Caco-2 (cell line): ENCODE data around the gene FOXA1. TPM values are rescaled to one million over a fixed set of nuclear protein-coding genes. Genes with fewer than 3 reads are reported as not detected.

Source experiments
- BruUV-seq: library from RNA; stranded (reverse); fragments of 400-500 nt; replicated peaks from 2 replicates; lab custom pipeline; 2021; lab: Mats Ljungman, UMichigan
- CTCF ChIA-PET: fragments of 300-600 bp; sonication (Branson Sonifier 250); formaldehyde crosslinking; loops from one replicate; lab custom pipeline; 2022; ENCODE audit warnings: antibody characterized with exemption; lab: Charles Lee
- POLR2A ChIA-PET: fragments of 300-600 bp; sonication (Branson Sonifier 250); formaldehyde crosslinking; loops from one replicate; lab custom pipeline; 2022; ENCODE audit warnings: antibody characterized with exemption; lab: Charles Lee
- DNase-seq, 2 experiments: peaks; one replicate each; pipeline versions ENCODE4 v3.0.0 to v3.0.0-alpha.2; 2020 to 2022
- H3K27me3 ChIP-seq: replicated peaks from 2 replicates; pipeline ENCODE4 v1.6.0; 2011; ENCODE audit warnings: low read length; ENCODE audit not compliant: control insufficient read depth, insufficient read depth
- H3K36me3 ChIP-seq: 2 replicates; pipeline ENCODE4 v1.5.1; 2011; ENCODE audit warnings: low read length; ENCODE audit not compliant: control insufficient read depth, insufficient read depth
- H3K4me1 ChIP-seq: fragments of 250-450 bp; sonication (Bioruptor Pico); 2 replicates; pipeline ENCODE4 v1.5.1; 2020; ENCODE audit warnings: mild to moderate bottlenecking
- H3K4me3 ChIP-seq: 2 replicates; pipeline ENCODE4 v1.5.1; 2011; ENCODE audit warnings: low read depth, mild to moderate bottlenecking, control low read depth, low read length
- H3K9me3 ChIP-seq: fragments of 250-450 bp; sonication (Bioruptor Pico); 2 replicates; pipeline ENCODE4 v1.5.1; 2020; ENCODE audit warnings: mild to moderate bottlenecking, moderate library complexity
- H3K27ac Mint-ChIP-seq: one replicate; pipeline ENCODE4 v1.8.0; 2022; ENCODE audit warnings: mixed read lengths; ENCODE audit not compliant: unreplicated experiment
- H3K27me3 Mint-ChIP-seq: one replicate; pipeline ENCODE4 v1.8.0; 2022; ENCODE audit warnings: mixed read lengths; ENCODE audit not compliant: insufficient read depth, unreplicated experiment
- H3K36me3 Mint-ChIP-seq: one replicate; pipeline ENCODE4 v1.8.0; 2022; ENCODE audit warnings: mild to moderate bottlenecking, mixed read lengths; ENCODE audit not compliant: insufficient read depth, unreplicated experiment
- H3K4me1 Mint-ChIP-seq: one replicate; pipeline ENCODE4 v1.8.0; 2022; ENCODE audit warnings: low read depth, mixed read lengths; ENCODE audit not compliant: unreplicated experiment
- H3K4me3 Mint-ChIP-seq: one replicate; pipeline ENCODE4 v1.8.0; 2022; ENCODE audit warnings: mild to moderate bottlenecking, moderate library complexity, mixed read lengths; ENCODE audit not compliant: unreplicated experiment
- H3K9me3 Mint-ChIP-seq: one replicate; pipeline ENCODE4 v1.8.0; 2022; ENCODE audit warnings: mixed read lengths; ENCODE audit not compliant: unreplicated experiment
- CTCF ChIP-seq, 2 experiments: fragments of 200-600 bp in 1 of 2; IDR thresholded peaks; 1 replicate in 1 of 2; 2 replicates in 1 of 2; pipeline versions ENCODE4 v1.5.1 to v1.8.0; 2011 to 2022; ENCODE audit warnings: antibody characterized with exemption in 1 of 2, control low read depth in 1 of 2, inconsistent platforms in 1 of 2, low read depth in 1 of 2, low read length in 1 of 2, mild to moderate bottlenecking in 1 of 2, moderate library complexity in 1 of 2; ENCODE audit not compliant: insufficient read depth in 1 of 2, severe bottlenecking in 1 of 2, unreplicated experiment in 1 of 2
- intact Hi-C: fragments of 100-400 bp; cut with micrococcal nuclease; formaldehyde crosslinking; loops from one replicate; pipeline ENCODE4 v1.10.0; 2022; ENCODE audit not compliant: unreplicated experiment
- total RNA-seq: library from RNA; stranded (reverse); gene quantifications from 2 replicates; pipeline ENCODE4 v1.2.3, GENCODE V29; 2022

The FOXA1 gene
- total RNA-seq, 1 experiment from 2014 or later: 271 TPM

GRCh38 chr14:37553935-37554550 is 41.0 kb downstream of the FOXA1 start:
- no peaks in the 10 kb centered on the region for H3K4me1 Mint-ChIP-seq
- H3K36me3 Mint-ChIP-seq: peaks cover 48% of the 10 kb centered on the region
- no peak for DNase-seq
- H3K27ac Mint-ChIP-seq: no peak overlapping the region
- no TSS peak for BruUV-seq
- Histone ChIP-seq H3K4me1 (peaks cover 12% of the 10 kb centered on the region), H3K27me3 (no peaks in the 10 kb centered on the region), H3K36me3 (no peaks in the 10 kb centered on the region), H3K4me3 (no peak overlapping the region), H3K9me3 (peaks cover 32% of the 10 kb centered on the region)
- H3K27me3 Mint-ChIP-seq: no peaks in the 10 kb centered on the region
- ChIA-PET CTCF (no interaction called here), POLR2A (no interaction called here)
- H3K9me3 Mint-ChIP-seq: peaks cover 43% of the 10 kb centered on the region
- intact Hi-C loops: no loop called here
- no peak for TF ChIP-seq CTCF (IDR thresholded peaks at IDR 0.05; ENCODE audit: insufficient read depth in 1 of 2, low read depth in 1 of 2, low read length in 1 of 2, severe bottlenecking in 1 of 2, unreplicated experiment in 1 of 2)
- no peak overlapping the region for H3K4me3 Mint-ChIP-seq

DNA sequence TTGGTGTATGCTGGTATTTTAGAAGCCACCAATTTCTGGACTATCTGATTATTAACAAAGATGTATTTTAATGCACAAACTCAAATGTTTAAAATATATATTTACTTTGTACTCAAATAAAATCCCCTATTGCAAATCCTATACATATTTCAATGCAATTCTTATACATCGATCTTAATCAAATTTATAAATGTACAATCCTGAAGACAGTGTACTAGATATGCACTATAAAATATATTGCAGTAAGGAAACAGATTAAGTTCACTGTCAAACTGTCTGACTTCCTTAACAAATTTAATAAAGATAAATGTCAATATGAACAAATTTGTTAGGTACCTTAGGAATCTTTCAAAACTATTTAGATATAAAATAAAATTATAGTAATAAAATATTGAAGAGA is 43.9 kb downstream of the FOXA1 start:
- Mint-ChIP-seq H3K27me3 (no peaks in the 10 kb centered on the region), H3K27ac (no peak overlapping the region), H3K9me3 (peaks cover 23% of the 10 kb centered on the region), H3K36me3 (peaks cover 21% of the 10 kb centered on the region), H3K4me3 (no peak overlapping the region), H3K4me1 (peaks cover 10% of the 10 kb centered on the region)
- H3K4me1 ChIP-seq: peaks cover 29% of the 10 kb centered on the region
- peaks cover 23% of the 10 kb centered on the region for H3K9me3 ChIP-seq
- no peak for DNase-seq
- no peak for TF ChIP-seq CTCF (IDR thresholded peaks at IDR 0.05; ENCODE audit: insufficient read depth in 1 of 2, low read depth in 1 of 2, low read length in 1 of 2, severe bottlenecking in 1 of 2, unreplicated experiment in 1 of 2)
- no peak overlapping the region for H3K4me3 ChIP-seq
- H3K36me3 ChIP-seq: no peaks in the 10 kb centered on the region
- intact Hi-C loops: no loop called here
- H3K27me3 ChIP-seq: no peaks in the 10 kb centered on the region
- BruUV-seq: no TSS peak
- CTCF ChIA-PET: no interaction called here
- POLR2A ChIA-PET: no interaction called here

- no peaks in the 10 kb centered on the region for H3K36me3 ChIP-seq
- POLR2A ChIA-PET: no interaction called here
Measured at GRCh38 chr14:37550511-37550910, 44.5 kb downstream of the FOXA1 start.

More at GRCh38 chr14:37550511-37550910, 44.5 kb downstream of the FOXA1 start:
- no peak overlapping the region for H3K4me3 ChIP-seq
- Mint-ChIP-seq H3K36me3 (peaks cover 15% of the 10 kb centered on the region), H3K27ac (no peak overlapping the region), H3K4me3 (no peak overlapping the region), H3K9me3 (peaks cover 22% of the 10 kb centered on the region), H3K27me3 (no peaks in the 10 kb centered on the region), H3K4me1 (peaks cover 10% of the 10 kb centered on the region)
- H3K9me3 ChIP-seq: peaks cover 21% of the 10 kb centered on the region
- H3K27me3 ChIP-seq: no peaks in the 10 kb centered on the region
- no TSS peak for BruUV-seq
- H3K4me1 ChIP-seq: peaks cover 36% of the 10 kb centered on the region
- intact Hi-C loops: no loop called here
- TF ChIP-seq CTCF (IDR thresholded peaks at IDR 0.05; ENCODE audit: insufficient read depth in 1 of 2, low read depth in 1 of 2, low read length in 1 of 2, severe bottlenecking in 1 of 2, unreplicated experiment in 1 of 2): no peak
- DNase-seq: no peak
- CTCF ChIA-PET: no interaction called here
